ENCODE results near the gene SEC14L3.

Gene SEC14L3

GRCh38 chr22:30413745-30414524, 57.9 kb downstream of the SEC14L3 start:
- ATAC-seq (ENCODE audit: insufficient read depth, low read depth) (no peak), DNase-seq (no peak)
- H3K79me2 ChIP-seq (ENCODE audit: insufficient read depth, low read length) = no peaks in the 10 kb centered on the region
- peaks cover 96% of the 10 kb centered on the region for H3K36me3 ChIP-seq (ENCODE audit: insufficient read depth, low read length)
- no peaks in the 10 kb centered on the region for H3K27me3 ChIP-seq (ENCODE audit: insufficient read depth, low read length, poor library complexity)
- no peak overlapping the region for H3K4me3 ChIP-seq (ENCODE audit: low read depth in 1 of 2, low read length in 2 of 2)
- H3K4me1 ChIP-seq (ENCODE audit: insufficient read depth, low read length) = no peaks in the 10 kb centered on the region
- H4K20me1 ChIP-seq (ENCODE audit: insufficient read depth, low read length) = 0 out of 2 replicates have a peak, but pooled peaks cover 2% of the 10 kb centered on the region
- H2AFZ ChIP-seq (ENCODE audit: low read depth, low read length) = no peak overlapping the region
- H3K9me3 ChIP-seq (ENCODE audit: insufficient read depth, low read length, severe bottlenecking) = no peaks in the 10 kb centered on the region
- H3K9ac ChIP-seq (ENCODE audit: low read depth, low read length) = no peak overlapping the region
- TF ChIP-seq EZH2 (IDR thresholded peaks at IDR 0.05; ENCODE audit: borderline replicate concordance, low read depth, low read length, severe bottlenecking) = no peak
- TF ChIP-seq CTCF (IDR thresholded peaks at IDR 0.05; ENCODE audit: borderline replicate concordance, extremely low read depth, low read length, poor library complexity, severe bottlenecking) = no peak
- no peak overlapping the region for H3K4me2 ChIP-seq (ENCODE audit: insufficient read depth, low read length)
- no peak overlapping the region; the same call in 1 of the 2 replicates for H3K27ac ChIP-seq (ENCODE audit: low read length)

GRCh38 chr22:30413001-30413400, 58.8 kb downstream of the SEC14L3 start:
- H3K4me2 ChIP-seq (ENCODE audit: insufficient read depth, low read length) = no peak overlapping the region
- H3K79me2 ChIP-seq (ENCODE audit: insufficient read depth, low read length) = no peaks in the 10 kb centered on the region
- no peaks in the 10 kb centered on the region for H3K27me3 ChIP-seq (ENCODE audit: insufficient read depth, low read length, poor library complexity)
- no peak overlapping the region for H3K4me3 ChIP-seq (ENCODE audit: low read depth in 1 of 2, low read length in 2 of 2)
- no peak for DNase-seq
- H3K36me3 ChIP-seq (ENCODE audit: insufficient read depth, low read length) = peaks cover 96% of the 10 kb centered on the region
- H2AFZ ChIP-seq (ENCODE audit: low read depth, low read length) = no peak overlapping the region
- TF ChIP-seq EZH2 (IDR thresholded peaks at IDR 0.05; ENCODE audit: borderline replicate concordance, low read depth, low read length, severe bottlenecking) = no peak
- TF ChIP-seq CTCF (IDR thresholded peaks at IDR 0.05; ENCODE audit: borderline replicate concordance, extremely low read depth, low read length, poor library complexity, severe bottlenecking) = no peak
- no peak for ATAC-seq (ENCODE audit: insufficient read depth, low read depth)
- no peaks in the 10 kb centered on the region for H3K9me3 ChIP-seq (ENCODE audit: insufficient read depth, low read length, severe bottlenecking)
- no peak overlapping the region for H3K9ac ChIP-seq (ENCODE audit: low read depth, low read length)
- H3K4me1 ChIP-seq (ENCODE audit: insufficient read depth, low read length) = no peaks in the 10 kb centered on the region
- 0 out of 2 replicates have a peak, but pooled peaks cover 2% of the 10 kb centered on the region for H4K20me1 ChIP-seq (ENCODE audit: insufficient read depth, low read length)
- no peak overlapping the region for H3K27ac ChIP-seq (ENCODE audit: low read length)

GRCh38 chr22:30411780-30412179, 60.0 kb downstream of the SEC14L3 start:
- peak; percentile 31; the same call in 1 of the 3 replicates for ATAC-seq (ENCODE audit: insufficient read depth, low read depth)
- Histone ChIP-seq H2AFZ (ENCODE audit: low read depth, low read length) (no peak overlapping the region), H3K27me3 (ENCODE audit: insufficient read depth, low read length, poor library complexity) (no peaks in the 10 kb centered on the region), H3K4me1 (ENCODE audit: insufficient read depth, low read length) (no peaks in the 10 kb centered on the region), H3K36me3 (ENCODE audit: insufficient read depth, low read length) (peaks cover 96% of the 10 kb centered on the region), H3K4me3 (ENCODE audit: low read depth in 1 of 2, low read length in 2 of 2) (no peak overlapping the region), H3K4me2 (ENCODE audit: insufficient read depth, low read length) (no peak overlapping the region), H3K9me3 (ENCODE audit: insufficient read depth, low read length, severe bottlenecking) (no peaks in the 10 kb centered on the region), H3K27ac (ENCODE audit: low read length) (no peak overlapping the region), H3K9ac (ENCODE audit: low read depth, low read length) (no peak overlapping the region), H4K20me1 (ENCODE audit: insufficient read depth, low read length) (0 out of 2 replicates have a peak, but pooled peaks cover 2% of the 10 kb centered on the region), H3K79me2 (ENCODE audit: insufficient read depth, low read length) (no peaks in the 10 kb centered on the region)
- no peak for DNase-seq
- TF ChIP-seq CTCF (IDR thresholded peaks at IDR 0.05; ENCODE audit: borderline replicate concordance, extremely low read depth, low read length, poor library complexity, severe bottlenecking) (no peak), EZH2 (IDR thresholded peaks at IDR 0.05; ENCODE audit: borderline replicate concordance, low read depth, low read length, severe bottlenecking) (no peak)
